ENCODE measurements around the gene MAG. TPM values are rescaled to one million over a fixed set of nuclear protein-coding genes. Genes with fewer than 3 reads are reported as not detected.
A peak's percentile ranks its signal among the peaks of the same experiment; 100 is the strongest.

MAG gene
- total and polyA plus RNA-seq, 2 of the 13 experiments (the other 11 are each of a cell fraction or from before 2014, with no cell fraction given), result 0.20 to 1.3 TPM

DNA sequence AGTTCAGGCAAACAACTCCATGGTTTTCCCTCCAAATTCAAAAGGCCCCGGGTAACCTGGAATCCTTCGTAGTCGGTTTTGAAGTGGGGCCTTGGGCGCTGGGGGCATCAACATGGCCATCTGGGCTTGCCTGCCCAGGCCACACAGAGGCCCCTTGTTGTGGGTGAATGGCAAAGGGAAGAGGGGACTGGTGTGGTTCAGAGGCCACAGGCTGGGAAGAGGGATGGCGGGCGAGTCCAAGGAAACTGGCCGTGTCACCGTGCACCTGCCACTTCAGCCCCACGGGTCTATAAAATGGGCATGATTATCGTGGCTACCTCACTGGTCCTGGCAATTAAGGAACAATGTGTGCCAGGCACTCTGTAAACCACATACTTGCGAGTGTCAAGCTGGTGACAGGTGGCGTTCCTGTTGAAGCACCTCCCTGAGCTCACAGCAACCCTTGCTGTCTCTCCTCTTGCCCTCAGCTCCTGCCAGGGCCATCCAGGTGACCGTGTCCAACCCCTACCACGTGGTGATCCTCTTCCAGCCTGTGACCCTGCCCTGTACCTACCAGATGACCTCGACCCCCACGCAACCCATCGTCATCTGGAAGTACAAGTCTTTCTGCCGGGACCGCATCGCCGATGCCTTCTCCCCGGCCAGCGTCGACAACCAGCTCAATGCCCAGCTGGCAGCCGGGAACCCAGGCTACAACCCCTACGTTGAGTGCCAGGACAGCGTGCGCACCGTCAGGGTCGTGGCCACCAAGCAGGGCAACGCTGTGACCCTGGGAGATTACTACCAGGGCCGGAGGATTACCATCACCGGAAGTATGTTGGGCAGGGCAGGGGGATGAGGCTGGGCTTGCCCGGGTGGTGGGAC is 41.9 kb upstream of the MAG start:
- BruUV-seq (replicated peaks), result no TSS peak
- in situ Hi-C loops (cut with HindIII; ENCODE audit: extremely low pct_ligation_motif_present, low pct_unique_long_range_greater_than_20kb), result no loop called here
- peaks cover 6 to 20% of the 10 kb centered on the region in 2 experiments; a peak in 3 of 5 replicates for H3K36me3 ChIP-seq (replicated peaks in 1 of 2; ENCODE audit: control insufficient read depth in 1 of 2, insufficient read depth in 2 of 2, low read length in 2 of 2)
- CTCF ChIA-PET (ENCODE audit: low intra/inter-chr PET ratio, low total read pairs), result no interaction called here
- no peak overlapping the region for H3K27ac ChIP-seq (ENCODE audit: extremely low read length, insufficient read depth, low read length)
- no peak overlapping the region for H2AFZ ChIP-seq (ENCODE audit: low read length)
- TF ChIP-seq ZBTB38 (CRISPR knock-in tag; IDR thresholded peaks at IDR 0.05) (peak; percentile 76), ZNF777 (CRISPR knock-in tag; IDR thresholded peaks at IDR 0.05) (no peak), ZNF563 (CRISPR knock-in tag; IDR thresholded peaks at IDR 0.05) (no peak), RBFOX2 (IDR thresholded peaks at IDR 0.05; ENCODE audit: low read depth, low read length) (peak; percentile 39; the same call in 1 of the 2 replicates), ZNF619 (CRISPR knock-in tag; IDR thresholded peaks at IDR 0.05) (no peak), CBX5 (CRISPR knock-in tag; IDR thresholded peaks at IDR 0.05; ENCODE audit: borderline replicate concordance) (no peak), ZNF557 (CRISPR knock-in tag; IDR thresholded peaks at IDR 0.05) (no peak), NR2F1 (CRISPR knock-in tag; IDR thresholded peaks at IDR 0.05) (no peak), ZFP62 (CRISPR knock-in tag; IDR thresholded peaks at IDR 0.05) (no peak), FOXJ3 (CRISPR knock-in tag; IDR thresholded peaks at IDR 0.05; ENCODE audit: borderline replicate concordance) (no peak), HNRNPL (IDR thresholded peaks at IDR 0.05; ENCODE audit: low read depth, low read length) (peak; percentile 54; the same call in 1 of the 2 replicates), NAIF1 (CRISPR knock-in tag; IDR thresholded peaks at IDR 0.05; ENCODE audit: borderline replicate concordance) (no peak), EP300 (IDR thresholded peaks at IDR 0.05; ENCODE audit: low read depth in 2 of 2, low read length in 2 of 2) (no peak), EP300 (CRISPR knock-in tag; IDR thresholded peaks at IDR 0.05; ENCODE audit: borderline replicate concordance) (0 out of 2 replicates have a peak, but pooled peaks have one; percentile 25)
- TF ChIP-seq, protein P1, sequence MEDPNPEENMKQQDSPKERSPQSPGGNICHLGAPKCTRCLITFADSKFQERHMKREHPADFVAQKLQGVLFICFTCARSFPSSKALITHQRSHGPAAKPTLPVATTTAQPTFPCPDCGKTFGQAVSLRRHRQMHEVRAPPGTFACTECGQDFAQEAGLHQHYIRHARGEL (CRISPR knock-in tag; IDR thresholded peaks at IDR 0.05), result no peak
- TF ChIP-seq, protein P2, sequence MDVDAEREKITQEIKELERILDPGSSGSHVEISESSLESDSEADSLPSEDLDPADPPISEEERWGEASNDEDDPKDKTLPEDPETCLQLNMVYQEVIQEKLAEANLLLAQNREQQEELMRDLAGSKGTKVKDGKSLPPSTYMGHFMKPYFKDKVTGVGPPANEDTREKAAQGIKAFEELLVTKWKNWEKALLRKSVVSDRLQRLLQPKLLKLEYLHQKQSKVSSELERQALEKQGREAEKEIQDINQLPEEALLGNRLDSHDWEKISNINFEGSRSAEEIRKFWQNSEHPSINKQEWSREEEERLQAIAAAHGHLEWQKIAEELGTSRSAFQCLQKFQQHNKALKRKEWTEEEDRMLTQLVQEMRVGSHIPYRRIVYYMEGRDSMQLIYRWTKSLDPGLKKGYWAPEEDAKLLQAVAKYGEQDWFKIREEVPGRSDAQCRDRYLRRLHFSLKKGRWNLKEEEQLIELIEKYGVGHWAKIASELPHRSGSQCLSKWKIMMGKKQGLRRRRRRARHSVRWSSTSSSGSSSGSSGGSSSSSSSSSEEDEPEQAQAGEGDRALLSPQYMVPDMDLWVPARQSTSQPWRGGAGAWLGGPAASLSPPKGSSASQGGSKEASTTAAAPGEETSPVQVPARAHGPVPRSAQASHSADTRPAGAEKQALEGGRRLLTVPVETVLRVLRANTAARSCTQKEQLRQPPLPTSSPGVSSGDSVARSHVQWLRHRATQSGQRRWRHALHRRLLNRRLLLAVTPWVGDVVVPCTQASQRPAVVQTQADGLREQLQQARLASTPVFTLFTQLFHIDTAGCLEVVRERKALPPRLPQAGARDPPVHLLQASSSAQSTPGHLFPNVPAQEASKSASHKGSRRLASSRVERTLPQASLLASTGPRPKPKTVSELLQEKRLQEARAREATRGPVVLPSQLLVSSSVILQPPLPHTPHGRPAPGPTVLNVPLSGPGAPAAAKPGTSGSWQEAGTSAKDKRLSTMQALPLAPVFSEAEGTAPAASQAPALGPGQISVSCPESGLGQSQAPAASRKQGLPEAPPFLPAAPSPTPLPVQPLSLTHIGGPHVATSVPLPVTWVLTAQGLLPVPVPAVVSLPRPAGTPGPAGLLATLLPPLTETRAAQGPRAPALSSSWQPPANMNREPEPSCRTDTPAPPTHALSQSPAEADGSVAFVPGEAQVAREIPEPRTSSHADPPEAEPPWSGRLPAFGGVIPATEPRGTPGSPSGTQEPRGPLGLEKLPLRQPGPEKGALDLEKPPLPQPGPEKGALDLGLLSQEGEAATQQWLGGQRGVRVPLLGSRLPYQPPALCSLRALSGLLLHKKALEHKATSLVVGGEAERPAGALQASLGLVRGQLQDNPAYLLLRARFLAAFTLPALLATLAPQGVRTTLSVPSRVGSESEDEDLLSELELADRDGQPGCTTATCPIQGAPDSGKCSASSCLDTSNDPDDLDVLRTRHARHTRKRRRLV (CRISPR knock-in tag; IDR thresholded peaks at IDR 0.05), result no peak
- H3K4me2 ChIP-seq (ENCODE audit: low read depth, low read length), result peak overlapping the region; percentile 83
- no peak for ATAC-seq
- no peak for DNase-seq (ENCODE audit: low spot score)
- H4K20me1 ChIP-seq (ENCODE audit: insufficient read depth, low read length), result peaks cover 3% of the 10 kb centered on the region; the same call in 1 of the 2 replicates
- intact Hi-C loops (cut with micrococcal nuclease; ENCODE audit: unreplicated experiment), result loop anchor here (10.0 kb wide), 1 partner anchor 245 kb away; the partner anchor contains the start of gene KRTDAP
- peaks cover 24% of the 10 kb centered on the region for H3K79me2 ChIP-seq (ENCODE audit: insufficient read depth, low read length)
- H3K4me1 ChIP-seq (ENCODE audit: insufficient read depth, low read length), result peaks cover 54% of the 10 kb centered on the region
- H3K27me3 ChIP-seq (ENCODE audit: control insufficient read depth in 1 of 2, insufficient read depth in 2 of 2, low read length in 2 of 2), result no peaks in the 10 kb centered on the region; a peak in 1 of 5 replicates
- WGBS (ENCODE audit: low lambda C conversion rate), result 76% methylated on average over 22 of the region's 34 CpGs
- POLR2A ChIA-PET, result interaction anchor here (0.6 to 0.9 kb wide), 2 partner anchors 11 to 294 kb away, joined by 3 read pairs; no protein-coding TSS in a partner anchor
- peak overlapping the region; percentile 74 to 99 (median 92) for H3K4me3 ChIP-seq (replicated peaks in 1 of 3; ENCODE audit: insufficient read depth in 1 of 3, low read depth in 2 of 3, low read length in 3 of 3)
- peak overlapping the region; percentile 94 for H3K9ac ChIP-seq (ENCODE audit: insufficient read depth, low read depth, low read length)
- H3K9me3 ChIP-seq (ENCODE audit: low read length), result no peaks in the 10 kb centered on the region
- FAIRE-seq, result no peak
